NCI-H774 (cell line): ENCODE results near the gene ARMC2.
A peak's percentile ranks its signal among the peaks of the same experiment; 100 is the strongest.
"Not testable (repeated sequence)": the region's sequence is repeated elsewhere in the genome, so short reads cannot be mapped to it uniquely, and the experiment has no call there.

Source experiments
- DNase-seq: peaks from one replicate; lab custom pipeline; 2025; lab: John Stamatoyannopoulos, UW

The ARMC2 gene

GRCh38 chr6:108916026-108916686 lies 67.9 kb downstream of the ARMC2 start:
- no peak for DNase-seq

- DNase-seq = no peak
Measured at GRCh38 chr6:108920751-108921150, 72.5 kb downstream of the ARMC2 start.

GRCh38 chr6:108921547-108922361 lies 73.5 kb downstream of the ARMC2 start:
- DNase-seq = peak; percentile 40

- DNase-seq = no peak
Measured at GRCh38 chr6:108922499-108922898, 74.3 kb downstream of the ARMC2 start.

GRCh38 chr6:108927927-108928326 lies 79.7 kb downstream of the ARMC2 start:
- DNase-seq = no peak

- no peak for DNase-seq
Measured at GRCh38 chr6:108928650-108929049, 80.4 kb downstream of the ARMC2 start.

- DNase-seq = not testable (repeated sequence)
Measured at GRCh38 chr6:108931090-108931489, 82.9 kb downstream of the ARMC2 start.

GRCh38 chr6:108937170-108937569 lies 88.9 kb downstream of the ARMC2 start:
- no peak for DNase-seq

- DNase-seq = no peak
Measured at GRCh38 chr6:108940741-108941140, 92.5 kb downstream of the ARMC2 start.

GRCh38 chr6:108941281-108941680 lies 93.1 kb downstream of the ARMC2 start:
- no peak for DNase-seq

- DNase-seq = no peak
Measured at GRCh38 chr6:108941859-108942258, 93.6 kb downstream of the ARMC2 start.

- DNase-seq = no peak
Measured at GRCh38 chr6:108942556-108943492, 94.6 kb downstream of the ARMC2 start.

- no peak for DNase-seq
Measured at GRCh38 chr6:108944071-108944470, 95.8 kb downstream of the ARMC2 start.

GRCh38 chr6:108944707-108945680 lies 96.8 kb downstream of the ARMC2 start:
- DNase-seq = no peak

GRCh38 chr6:108945681-108946159 lies 97.5 kb downstream of the ARMC2 start:
- no peak for DNase-seq

- DNase-seq = peak; percentile 18
Measured at GRCh38 chr6:108946695-108947094, 98.5 kb downstream of the ARMC2 start.

- peak; percentile 68 for DNase-seq
Measured at GRCh38 chr6:108947114-108947854, 99.1 kb downstream of the ARMC2 start.

GRCh38 chr6:108948181-108948661 lies 100.0 kb downstream of the ARMC2 start:
- DNase-seq = peak; percentile 37

GRCh38 chr6:108951351-108951953 lies 103.2 kb downstream of the ARMC2 start:
- DNase-seq = no peak
